Hematopoietic multipotent progenitor cell (in vitro differentiated cells): ENCODE results near the gene OR10H5. TPM values are rescaled to one million over a fixed set of nuclear protein-coding genes. Genes with fewer than 3 reads are reported as not detected.
"Not testable (repeated sequence)": the region's sequence is repeated elsewhere in the genome, so short reads cannot be mapped to it uniquely, and the experiment has no call there.

Experiments used
- DNase-seq, 3 donors: peaks; one replicate each; pipeline ENCODE4 v3.0.0-alpha.2; 2011 to 2015; ENCODE audit warnings: low read depth in 2 of 3, low spot score in 2 of 3
- total RNA-seq: library from RNA; depleted of rRNA; stranded (reverse); fragments of >200 nt; gene quantifications from one replicate; pipeline ENCODE4 v1.2.3, GENCODE V29; 2012

OR10H5 gene
- total RNA-seq = not detected

- no peak for DNase-seq
Observed at GRCh38 chr19:15787611-15788155, at the start of gene OR10H5. Gene OR10H5, plus strand, starts transcription at chr19:15787661. Its CDS starts 6,388 bp downstream, at chr19:15794049.

GRCh38 chr19:15737722-15738121 lies 49.7 kb upstream of the OR10H5 start, which contains the start of gene OR10H3:
Gene OR10H3, plus strand, starts transcription at chr19:15737985. Its CDS starts 3,408 bp downstream, at chr19:15741393.
- DNase-seq = no peak

GRCh38 chr19:15740785-15741184 lies 46.7 kb upstream of the OR10H5 start:
- no peak for DNase-seq

GRCh38 chr19:15748239-15748638 lies 39.2 kb upstream of the OR10H5 start:
- no peak for DNase-seq

- DNase-seq = no peak
Observed at GRCh38 chr19:15758379-15758778, 29.1 kb upstream of the OR10H5 start.

GRCh38 chr19:15759962-15760565 lies 27.4 kb upstream of the OR10H5 start:
- peak in 2 of 3 donors; percentile 15 to 51 for DNase-seq

GRCh38 chr19:15769586-15769985 lies 17.9 kb upstream of the OR10H5 start:
- peak in 2 of 3 donors; percentile 26 to 54 for DNase-seq

GRCh38 chr19:15774159-15774558 lies 13.3 kb upstream of the OR10H5 start:
- DNase-seq = not testable (repeated sequence)

GRCh38 chr19:15775249-15775648 lies 12.2 kb upstream of the OR10H5 start:
- no peak for DNase-seq

- DNase-seq = no peak
Observed at GRCh38 chr19:15776264-15776663, 11.2 kb upstream of the OR10H5 start.

GRCh38 chr19:15776991-15777970 lies 10.2 kb upstream of the OR10H5 start:
- DNase-seq = no peak

GRCh38 chr19:15779756-15780476 lies 7.5 kb upstream of the OR10H5 start:
- DNase-seq = no peak

GRCh38 chr19:15780610-15781418 lies 6.6 kb upstream of the OR10H5 start:
- no peak for DNase-seq

GRCh38 chr19:15781661-15782060 lies 5.8 kb upstream of the OR10H5 start:
- no peak for DNase-seq

GRCh38 chr19:15782211-15782610 lies 5.2 kb upstream of the OR10H5 start:
- no peak for DNase-seq

- not testable (repeated sequence) for DNase-seq
Observed at GRCh38 chr19:15782896-15783295, 4.6 kb upstream of the OR10H5 start.

GRCh38 chr19:15788594-15789270 lies 1.3 kb downstream of the OR10H5 start:
- DNase-seq = no peak

- DNase-seq = no peak
Observed at GRCh38 chr19:15790096-15790495, 2.6 kb downstream of the OR10H5 start.

- not testable (repeated sequence) for DNase-seq
Observed at GRCh38 chr19:15794279-15794678, 6.8 kb downstream of the OR10H5 start.
